PC-3 (cell line): Measurements from ENCODE around the gene HSPA6.
"Not testable (repeated sequence)": the region's sequence is repeated elsewhere in the genome, so short reads cannot be mapped to it uniquely, and the experiment has no call there.

Experiments used
- EZH2 ChIP-seq: fragments of 300-600 bp; sonication (generic); IDR thresholded peaks from one replicate; pipeline ENCODE4 v1.6.1; 2017; ENCODE audit warnings: antibody characterized with exemption, mild to moderate bottlenecking, low read length; ENCODE audit not compliant: unreplicated experiment
- EZH2phosphoT487 ChIP-seq: fragments of 300-600 bp; sonication (generic); IDR thresholded peaks from 2 replicates; pipeline ENCODE4 v1.6.1; 2018; ENCODE audit warnings: mild to moderate bottlenecking, antibody characterized with exemption, low read length, borderline replicate concordance
- TF ChIP-seq, protein P1 (sequence below): fragments of 300-600 bp; sonication (generic); conservative IDR thresholded peaks from 2 replicates; pipeline ENCODE4 v1.5.1; 2017; ENCODE audit warnings: antibody characterized with exemption, low read depth, mild to moderate bottlenecking, low read length

DNA sequence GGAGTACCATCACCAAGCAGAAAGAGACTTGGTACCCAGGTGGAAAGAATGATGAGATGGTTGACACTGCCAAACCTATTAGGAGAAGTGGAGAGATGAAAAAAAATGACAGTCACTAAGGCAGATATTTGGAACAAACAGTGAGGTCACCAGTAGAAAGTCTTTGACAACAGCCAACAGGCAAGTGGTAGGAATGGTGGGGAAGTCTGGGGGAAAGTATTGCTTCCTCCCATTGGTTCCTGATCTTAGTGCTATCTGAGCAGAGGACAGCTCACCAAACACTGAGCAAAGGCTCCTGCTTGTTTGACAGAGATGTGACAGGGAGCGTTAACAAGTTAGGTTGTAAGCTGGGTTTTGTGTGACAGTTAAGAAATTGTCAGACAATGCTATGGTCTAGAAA is 18.8 kb downstream of the HSPA6 start:
- TF ChIP-seq EZH2, EZH2phosphoT487: not testable (repeated sequence)
- TF ChIP-seq, protein P1, sequence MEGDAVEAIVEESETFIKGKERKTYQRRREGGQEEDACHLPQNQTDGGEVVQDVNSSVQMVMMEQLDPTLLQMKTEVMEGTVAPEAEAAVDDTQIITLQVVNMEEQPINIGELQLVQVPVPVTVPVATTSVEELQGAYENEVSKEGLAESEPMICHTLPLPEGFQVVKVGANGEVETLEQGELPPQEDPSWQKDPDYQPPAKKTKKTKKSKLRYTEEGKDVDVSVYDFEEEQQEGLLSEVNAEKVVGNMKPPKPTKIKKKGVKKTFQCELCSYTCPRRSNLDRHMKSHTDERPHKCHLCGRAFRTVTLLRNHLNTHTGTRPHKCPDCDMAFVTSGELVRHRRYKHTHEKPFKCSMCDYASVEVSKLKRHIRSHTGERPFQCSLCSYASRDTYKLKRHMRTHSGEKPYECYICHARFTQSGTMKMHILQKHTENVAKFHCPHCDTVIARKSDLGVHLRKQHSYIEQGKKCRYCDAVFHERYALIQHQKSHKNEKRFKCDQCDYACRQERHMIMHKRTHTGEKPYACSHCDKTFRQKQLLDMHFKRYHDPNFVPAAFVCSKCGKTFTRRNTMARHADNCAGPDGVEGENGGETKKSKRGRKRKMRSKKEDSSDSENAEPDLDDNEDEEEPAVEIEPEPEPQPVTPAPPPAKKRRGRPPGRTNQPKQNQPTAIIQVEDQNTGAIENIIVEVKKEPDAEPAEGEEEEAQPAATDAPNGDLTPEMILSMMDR, result not testable (repeated sequence)
